Adipocyte (in vitro differentiated cells): ENCODE measurements around the gene GRIK4.
"Not testable (repeated sequence)": the region's sequence is repeated elsewhere in the genome, so short reads cannot be mapped to it uniquely, and the experiment has no call there.

Experiments used
- DNase-seq: peaks from one replicate; pipeline ENCODE4 v3.0.0-alpha.2; 2015; ENCODE audit warnings: low read depth
- H3K27me3 ChIP-seq: replicated peaks from 2 replicates; pipeline ENCODE4 v1.7.0; 2013; ENCODE audit warnings: mild to moderate bottlenecking, low read length, moderate library complexity; ENCODE audit not compliant: control insufficient read depth, insufficient read depth
- H3K36me3 ChIP-seq: 2 replicates; pipeline ENCODE4 v1.7.0; 2013; ENCODE audit warnings: low read length, mild to moderate bottlenecking, moderate library complexity; ENCODE audit not compliant: control insufficient read depth, insufficient read depth, severe bottlenecking
- H3K4me1 ChIP-seq: 2 replicates; pipeline ENCODE4 v1.7.0; 2013; ENCODE audit warnings: mild to moderate bottlenecking, low read length, moderate library complexity; ENCODE audit not compliant: control insufficient read depth, insufficient read depth
- H3K4me3 ChIP-seq: 2 replicates; pipeline ENCODE4 v1.7.0; 2013; ENCODE audit warnings: mild to moderate bottlenecking, low read length, moderate library complexity
- H3K9ac ChIP-seq: 2 replicates; pipeline ENCODE4 v1.7.0; 2013; ENCODE audit warnings: mild to moderate bottlenecking, low read length, moderate library complexity
- H3K9me3 ChIP-seq: 2 replicates; pipeline ENCODE4 v1.7.0; 2013; ENCODE audit warnings: mild to moderate bottlenecking, low read length, moderate library complexity; ENCODE audit not compliant: control insufficient read depth

Gene GRIK4

DNA sequence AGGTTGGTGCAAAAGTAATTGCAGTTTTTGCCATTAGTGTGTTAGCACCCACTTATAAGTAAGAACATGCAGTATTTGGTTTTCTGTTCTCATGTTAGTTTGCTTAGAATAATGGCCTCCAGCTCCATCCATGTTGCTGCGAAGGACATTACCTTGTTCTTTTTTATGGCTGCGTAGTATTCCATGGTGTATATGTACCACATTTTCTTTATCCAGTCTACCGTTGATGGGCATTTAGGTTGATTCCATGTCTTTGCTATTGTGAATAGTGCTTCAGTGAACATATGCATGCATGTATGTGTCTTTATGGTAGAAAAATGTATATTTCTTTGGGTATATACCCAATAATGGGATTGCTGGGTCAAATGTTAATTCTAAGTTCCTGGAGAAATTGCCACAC is 71.0 kb downstream of the GRIK4 start:
- DNase-seq, H3K9ac ChIP-seq, H3K4me3 ChIP-seq, H3K36me3 ChIP-seq, H3K9me3 ChIP-seq, H3K4me1 ChIP-seq: not testable (repeated sequence)
- peaks cover 46% of the 10 kb centered on the region for H3K27me3 ChIP-seq

DNA sequence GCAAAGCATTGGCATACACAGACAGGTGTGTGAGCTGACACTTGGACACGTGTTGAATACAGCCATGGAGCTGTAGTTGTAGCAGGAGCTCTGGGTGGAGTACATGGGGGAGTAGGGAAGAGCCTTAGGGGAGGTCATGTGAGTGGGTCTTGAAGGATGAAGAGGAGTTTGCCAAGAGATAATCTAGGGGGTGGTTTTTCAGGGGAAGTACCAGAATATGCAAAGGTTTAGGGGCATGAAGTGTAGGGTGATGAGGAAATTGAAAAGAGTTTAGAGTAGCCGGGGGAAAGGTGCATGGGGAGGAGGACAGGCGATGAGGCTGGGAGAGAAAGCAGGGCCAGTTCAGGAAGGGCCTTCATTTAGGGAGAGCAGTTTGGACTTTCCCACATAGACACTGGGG is 74.5 kb downstream of the GRIK4 start:
- H3K9ac ChIP-seq, result no peak overlapping the region
- H3K9me3 ChIP-seq, result peaks cover 6% of the 10 kb centered on the region
- DNase-seq, result no peak
- peaks cover 5% of the 10 kb centered on the region for H3K4me1 ChIP-seq
- no peaks in the 10 kb centered on the region for H3K36me3 ChIP-seq
- H3K27me3 ChIP-seq, result peaks cover 34% of the 10 kb centered on the region
- no peak overlapping the region for H3K4me3 ChIP-seq

DNA sequence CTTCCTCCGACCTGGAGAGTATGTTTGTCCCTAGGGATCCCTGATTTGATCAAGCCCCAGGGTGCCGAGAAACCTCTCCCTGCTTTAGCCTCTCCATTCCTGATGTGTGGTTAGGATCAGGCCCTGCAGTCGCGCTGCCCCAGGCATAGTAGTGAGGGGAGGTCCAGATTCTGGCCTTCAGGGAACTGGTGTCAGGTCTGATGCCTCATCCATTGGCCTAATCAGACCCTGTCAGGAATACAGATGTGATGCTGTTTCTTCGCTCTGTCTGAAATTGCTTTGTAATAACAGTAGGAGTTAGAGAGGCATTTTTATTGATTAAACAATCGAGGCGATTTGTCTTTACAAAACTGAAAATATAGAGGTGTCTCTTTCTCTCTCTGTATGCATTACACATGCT is 75.2 kb downstream of the GRIK4 start:
- Histone ChIP-seq H3K9ac (no peak overlapping the region), H3K36me3 (no peaks in the 10 kb centered on the region), H3K9me3 (peaks cover 6% of the 10 kb centered on the region), H3K4me3 (no peak overlapping the region), H3K4me1 (no peaks in the 10 kb centered on the region), H3K27me3 (peaks cover 38% of the 10 kb centered on the region)
- no peak for DNase-seq

DNA sequence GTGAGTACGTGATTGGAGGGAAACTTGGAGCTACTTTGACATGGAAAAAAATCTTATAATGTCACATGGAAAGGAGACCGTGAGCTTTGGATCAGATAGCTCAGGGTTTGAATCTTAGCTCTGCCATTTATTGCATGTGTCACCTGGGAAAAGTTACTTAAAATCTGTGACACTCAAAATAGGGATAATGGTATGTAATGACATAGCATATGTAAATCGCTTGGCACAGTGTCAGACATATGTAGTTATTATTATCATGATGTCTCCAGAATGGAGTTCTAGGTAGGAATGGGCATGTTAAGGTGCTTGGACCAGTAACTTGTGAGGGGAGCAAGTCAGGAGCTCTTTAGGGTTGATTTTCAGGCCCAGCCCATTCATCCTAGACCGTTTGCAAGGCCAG is 75.8 kb downstream of the GRIK4 start:
- no peaks in the 10 kb centered on the region for H3K4me1 ChIP-seq
- no peak for DNase-seq
- H3K9ac ChIP-seq, result no peak overlapping the region
- H3K27me3 ChIP-seq, result peaks cover 43% of the 10 kb centered on the region
- peaks cover 6% of the 10 kb centered on the region for H3K9me3 ChIP-seq
- H3K4me3 ChIP-seq, result no peak overlapping the region
- H3K36me3 ChIP-seq, result no peaks in the 10 kb centered on the region

DNA sequence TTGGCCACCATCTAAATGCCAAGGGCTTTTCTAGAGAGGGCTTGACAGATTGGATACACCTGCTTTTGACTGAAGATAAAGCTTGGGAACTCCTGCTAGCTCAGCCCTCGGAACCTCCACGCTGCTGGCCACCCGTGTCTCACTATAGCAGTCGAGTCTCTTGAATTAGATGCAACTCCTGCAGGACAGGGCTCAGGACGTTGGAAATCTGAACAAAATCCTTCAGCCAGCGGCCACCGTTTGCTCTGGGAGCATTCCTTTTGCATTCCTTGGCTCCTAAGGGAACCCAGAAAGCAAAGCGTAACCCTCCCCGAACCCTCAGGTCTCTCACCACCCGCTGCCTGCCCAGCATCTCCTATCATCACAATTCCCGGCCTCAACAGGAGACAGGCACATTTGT is 77.8 kb downstream of the GRIK4 start:
- H3K36me3 ChIP-seq, result no peaks in the 10 kb centered on the region
- no peak for DNase-seq
- no peaks in the 10 kb centered on the region for H3K9me3 ChIP-seq
- no peak overlapping the region for H3K4me3 ChIP-seq
- H3K4me1 ChIP-seq, result no peaks in the 10 kb centered on the region
- no peak overlapping the region for H3K9ac ChIP-seq
- peaks cover 48% of the 10 kb centered on the region for H3K27me3 ChIP-seq

DNA sequence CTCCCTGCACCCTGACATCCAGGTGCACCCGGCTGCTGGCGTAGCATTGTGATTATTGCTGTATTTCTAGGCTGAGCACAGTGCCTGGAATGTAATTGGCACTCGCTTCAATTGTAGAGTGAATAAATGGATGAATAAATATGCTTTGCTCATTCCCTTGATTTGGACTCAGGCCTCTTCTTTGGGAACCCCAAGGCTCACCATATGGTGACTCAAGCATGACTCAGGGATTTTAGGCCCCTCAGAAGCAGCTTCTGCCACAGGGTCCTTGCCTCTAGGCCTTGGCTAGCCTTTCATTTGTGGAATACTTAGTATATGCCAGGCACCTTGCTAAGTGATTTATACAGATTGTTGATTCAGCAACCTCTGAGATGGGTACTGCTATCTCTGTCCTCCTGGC is 78.9 kb downstream of the GRIK4 start:
- Histone ChIP-seq H3K9me3 (no peaks in the 10 kb centered on the region), H3K4me3 (no peak overlapping the region), H3K27me3 (peaks cover 48% of the 10 kb centered on the region), H3K9ac (no peak overlapping the region), H3K36me3 (no peaks in the 10 kb centered on the region), H3K4me1 (no peaks in the 10 kb centered on the region)
- no peak for DNase-seq

DNA sequence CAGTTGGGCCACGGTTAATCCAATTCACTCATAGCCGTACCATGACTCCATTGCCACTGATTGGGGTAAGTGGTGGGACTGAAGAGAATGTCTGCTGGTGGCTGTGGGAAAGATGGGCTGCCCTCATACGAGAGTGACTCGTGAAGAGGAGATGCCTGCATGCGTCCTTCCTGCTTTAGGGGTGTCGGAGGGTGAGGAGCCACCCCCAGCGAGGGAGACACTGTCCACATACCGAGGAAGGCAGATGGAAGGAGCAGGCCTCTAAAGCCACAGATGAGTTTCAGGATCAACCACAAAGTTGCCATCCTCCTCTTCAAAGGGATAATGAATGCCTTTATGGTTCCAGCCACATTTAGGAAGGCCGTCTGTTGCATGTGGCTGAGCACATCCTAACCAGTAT is 83.2 kb downstream of the GRIK4 start:
- Histone ChIP-seq H3K27me3 (peaks cover 40% of the 10 kb centered on the region), H3K9ac (no peak overlapping the region), H3K4me1 (no peaks in the 10 kb centered on the region), H3K4me3 (no peak overlapping the region), H3K9me3 (no peaks in the 10 kb centered on the region), H3K36me3 (no peaks in the 10 kb centered on the region)
- no peak for DNase-seq

DNA sequence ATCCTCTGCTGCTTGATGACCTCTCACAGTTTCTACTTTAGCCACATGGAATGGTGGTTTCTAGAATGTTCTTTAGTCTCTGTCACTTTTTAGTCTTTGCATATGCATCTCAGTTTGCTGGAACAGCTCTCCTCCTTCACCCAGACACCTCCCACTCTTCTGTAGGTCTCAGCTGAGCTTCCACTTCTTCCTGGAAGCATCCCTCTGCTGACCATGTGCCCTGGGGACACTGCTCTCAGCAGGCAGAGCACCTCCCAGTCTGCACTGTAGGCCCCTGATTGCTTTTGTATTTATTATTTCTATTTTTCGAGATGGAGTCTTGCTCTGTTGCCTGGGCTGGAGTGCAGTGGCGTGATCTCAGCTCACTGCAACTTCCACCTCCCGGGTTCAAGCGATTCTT is 84.0 kb downstream of the GRIK4 start:
- no peak overlapping the region for H3K9ac ChIP-seq
- no peak overlapping the region for H3K4me3 ChIP-seq

DNA sequence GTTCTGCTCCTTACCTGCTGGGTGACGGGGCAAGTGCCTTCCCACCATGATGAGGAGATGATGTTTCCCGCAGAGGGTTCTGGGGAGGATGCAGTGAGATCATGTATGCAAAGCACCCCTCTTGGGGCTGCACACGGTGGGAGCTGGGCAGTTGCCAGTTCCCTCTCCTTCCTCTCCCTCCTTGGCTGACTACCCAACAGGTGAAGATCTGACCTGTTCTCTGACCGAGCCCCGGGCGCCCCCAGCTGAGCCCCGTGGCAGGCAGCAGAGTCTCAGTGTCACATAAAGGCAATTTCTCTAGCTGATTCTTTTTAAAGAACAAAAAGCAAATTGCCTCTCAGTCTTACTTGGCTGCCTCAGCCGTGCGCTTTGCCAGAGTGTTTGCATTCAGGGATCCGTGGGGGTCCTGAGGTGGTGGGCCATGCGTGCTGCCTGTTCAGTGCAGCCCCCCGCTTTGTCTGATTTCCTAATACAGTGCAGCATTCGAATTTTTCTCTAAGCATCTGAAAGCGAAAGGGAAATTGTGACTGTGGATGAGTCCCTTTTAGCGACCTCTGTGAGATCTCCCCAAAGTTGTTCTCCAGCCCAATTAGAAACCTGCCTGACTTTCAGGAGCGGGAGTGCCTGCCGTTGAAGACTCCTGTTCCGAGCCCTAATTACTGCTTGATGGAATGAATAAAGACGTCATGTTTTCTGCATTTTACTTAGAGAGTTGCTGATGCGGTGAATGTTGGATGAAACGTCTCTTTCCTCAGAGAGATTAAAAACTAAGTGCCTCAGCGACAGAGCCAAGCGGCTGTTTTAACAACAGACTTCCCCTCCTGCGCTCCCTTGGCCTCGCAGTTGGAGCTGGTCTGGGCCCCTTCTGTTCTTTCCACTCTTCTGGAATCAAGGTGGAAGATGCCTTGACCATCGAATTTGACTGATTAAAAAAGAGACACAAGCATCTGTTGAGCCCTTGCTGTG is 86.0 kb downstream of the GRIK4 start:
- DNase-seq, result no peak
- Histone ChIP-seq H3K9me3 (no peaks in the 10 kb centered on the region), H3K36me3 (no peaks in the 10 kb centered on the region), H3K4me1 (peaks cover 4% of the 10 kb centered on the region), H3K4me3 (peak overlapping the region; percentile 49), H3K27me3 (peaks cover 30% of the 10 kb centered on the region), H3K9ac (no peak overlapping the region)

More for the DNA sequence above, 84.0 kb downstream of the GRIK4 start:
- Histone ChIP-seq H3K36me3 (no peaks in the 10 kb centered on the region), H3K27me3 (peaks cover 42% of the 10 kb centered on the region), H3K9me3 (no peaks in the 10 kb centered on the region), H3K4me1 (no peaks in the 10 kb centered on the region)
- DNase-seq, result no peak

DNA sequence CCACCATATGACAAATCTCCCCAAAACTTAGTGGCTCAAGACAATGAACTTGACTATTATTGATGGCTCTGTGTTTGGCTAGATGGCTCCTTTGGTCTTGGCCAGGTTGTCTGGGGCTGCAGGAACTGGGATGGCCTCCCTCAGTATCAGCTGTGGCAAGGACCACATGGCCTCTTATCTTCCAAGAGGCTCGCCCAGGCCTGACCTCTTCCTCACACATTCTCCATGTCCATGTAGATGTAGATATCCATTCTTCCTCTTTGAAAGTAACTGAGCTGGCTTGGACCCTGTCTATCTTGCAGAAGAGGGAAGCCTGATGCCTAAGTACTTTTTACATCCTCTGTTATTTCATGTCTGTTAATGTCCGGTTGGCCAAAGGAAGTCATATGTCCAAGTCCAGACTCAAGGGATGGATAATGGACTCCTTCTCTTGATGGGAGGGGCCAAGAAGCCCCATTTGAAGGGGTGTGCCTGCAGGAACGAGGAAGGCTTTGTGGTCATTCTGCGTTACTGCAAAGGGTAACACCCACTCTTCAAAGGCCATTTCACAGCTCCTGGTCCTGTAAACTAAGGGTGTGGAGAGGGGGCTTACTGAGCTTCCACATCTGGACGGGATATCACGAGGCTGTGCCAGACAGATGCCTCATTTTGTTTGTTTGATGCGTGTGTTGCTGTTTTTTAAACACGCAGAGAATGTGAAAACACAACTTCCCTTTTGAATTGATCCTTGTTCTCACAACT is 87.1 kb downstream of the GRIK4 start:
- H3K4me3 ChIP-seq, result no peak overlapping the region
- DNase-seq, result no peak
- no peaks in the 10 kb centered on the region for H3K9me3 ChIP-seq
- H3K4me1 ChIP-seq, result peaks cover 4% of the 10 kb centered on the region
- no peaks in the 10 kb centered on the region for H3K36me3 ChIP-seq
- H3K9ac ChIP-seq, result no peak overlapping the region
- H3K27me3 ChIP-seq, result peaks cover 27% of the 10 kb centered on the region

DNA sequence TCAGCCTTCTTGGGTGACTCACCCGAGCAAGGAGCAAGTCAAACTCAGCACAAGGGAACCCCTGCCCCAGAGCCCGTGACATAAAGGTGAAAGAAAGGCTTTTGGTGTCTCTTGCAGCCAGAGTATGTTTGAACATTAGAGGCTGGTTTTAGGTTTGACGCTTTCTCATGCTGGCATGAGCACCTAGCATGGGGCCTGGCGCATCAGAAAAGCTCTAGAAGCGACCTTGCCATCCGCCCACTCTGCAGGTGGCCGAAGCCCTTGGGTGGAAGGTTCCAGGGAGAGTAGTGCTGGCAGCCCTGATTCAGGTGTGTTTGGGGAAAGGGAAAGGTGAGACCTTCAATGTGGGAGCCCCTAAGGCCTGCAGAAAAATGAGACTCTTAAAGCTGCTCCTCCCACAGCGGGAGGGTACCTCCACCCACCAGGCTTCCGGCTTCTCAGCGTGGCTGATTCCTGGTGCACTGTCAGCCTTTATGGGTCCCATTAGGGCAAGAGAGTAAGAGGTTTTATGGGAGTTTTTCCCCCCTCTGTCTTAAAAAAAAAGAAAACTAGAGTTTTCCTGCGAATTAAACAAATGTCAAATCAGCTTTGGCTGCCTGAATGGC is 88.4 kb downstream of the GRIK4 start:
- no peak overlapping the region for H3K9ac ChIP-seq
- no peak overlapping the region for H3K4me3 ChIP-seq
- peaks cover 27% of the 10 kb centered on the region for H3K27me3 ChIP-seq
- H3K9me3 ChIP-seq, result no peaks in the 10 kb centered on the region
- DNase-seq, result no peak
- H3K36me3 ChIP-seq, result no peaks in the 10 kb centered on the region
- H3K4me1 ChIP-seq, result peaks cover 4% of the 10 kb centered on the region
